ENCODE measurements around the gene TTLL1.

Gene TTLL1

DNA sequence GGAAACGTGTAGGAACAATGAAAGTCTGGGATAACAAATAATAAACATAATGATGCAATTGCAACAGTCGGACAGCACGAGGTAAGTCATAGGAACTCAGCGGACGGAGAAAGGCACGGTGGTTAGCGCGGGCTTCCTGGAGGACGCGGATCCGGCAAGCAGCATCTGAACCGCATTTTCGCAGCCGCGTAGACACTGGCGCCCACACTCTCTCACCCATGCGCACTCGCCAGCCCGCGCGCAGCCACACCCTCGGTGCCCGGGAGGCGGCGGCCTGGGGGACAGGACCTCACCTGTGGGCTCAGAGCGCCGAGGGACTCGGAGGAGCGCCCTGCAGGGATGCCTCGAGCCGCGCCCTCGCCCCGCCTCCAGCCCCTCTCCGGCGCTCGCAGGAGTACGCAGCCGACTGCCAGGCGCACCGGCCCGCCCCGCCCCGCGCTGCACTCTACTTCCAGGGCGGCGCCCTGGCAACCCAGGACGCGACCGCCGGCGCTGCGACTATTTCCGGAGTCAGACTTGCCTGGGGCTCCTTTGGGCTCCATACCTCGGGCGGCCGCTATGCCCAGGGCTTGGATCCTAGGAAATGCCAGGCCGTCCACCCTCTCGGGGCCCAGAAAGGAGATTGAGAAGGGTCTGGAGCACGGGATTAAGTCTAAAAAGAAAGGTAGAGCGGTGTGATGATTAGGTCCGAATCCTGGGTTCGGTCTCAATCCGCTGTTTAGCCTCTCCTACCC, at the start of gene TTLL1:
TSS of gene TTLL1 (minus strand) at position 408 of the 734 bp plus-strand sequence. CDS start 13,805 bp downstream, outside the sequence.
- peak; percentile 85 for DNase-seq

- DNase-seq = no peak
Observed at GRCh38 chr22:43136801-43137200, 47.6 kb upstream of the TTLL1 start.

GRCh38 chr22:43136255-43136654, 47.1 kb upstream of the TTLL1 start:
- DNase-seq = peak; percentile 47

DNA sequence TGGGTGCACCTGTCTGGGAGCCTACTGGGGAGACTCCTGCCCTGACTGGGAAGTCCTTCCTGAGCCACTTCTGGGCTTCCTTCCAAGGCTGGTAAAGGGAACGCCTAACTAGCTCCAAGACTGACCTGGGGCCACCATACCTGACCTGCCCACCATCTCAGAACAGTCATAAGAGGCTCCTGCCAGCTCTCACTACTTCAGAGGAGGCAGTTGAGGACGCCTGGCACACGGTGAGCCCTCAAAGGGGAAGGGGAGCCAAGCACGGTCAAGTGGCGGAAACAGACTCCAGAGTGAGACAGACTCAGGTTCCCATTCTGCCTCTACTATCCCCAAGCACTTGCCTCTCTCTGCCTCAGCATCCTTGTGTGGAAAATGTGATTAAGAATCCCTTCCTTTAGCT, 46.4 kb upstream of the TTLL1 start:
- DNase-seq = no peak

GRCh38 chr22:43134553-43134952, 45.4 kb upstream of the TTLL1 start:
- no peak for DNase-seq

DNA sequence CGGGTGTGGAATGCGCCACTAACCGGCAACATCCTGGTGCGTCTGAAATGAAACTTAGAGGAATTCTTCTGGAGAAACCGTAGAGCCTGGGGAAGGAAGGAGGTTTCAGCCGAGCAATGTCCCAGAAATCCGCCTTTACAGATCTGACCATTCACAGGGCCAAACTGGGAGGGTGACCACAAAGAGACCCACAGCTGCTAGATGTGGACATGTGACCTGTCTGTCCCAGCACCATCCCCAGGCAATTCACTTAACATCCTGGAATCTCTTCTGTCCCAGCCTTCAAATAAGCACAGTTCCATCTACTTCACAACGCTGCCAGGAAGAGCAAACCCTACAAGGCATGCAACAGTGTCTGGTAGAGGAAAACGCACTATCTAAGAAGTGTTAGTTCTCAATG, 44.2 kb upstream of the TTLL1 start:
- no peak for DNase-seq

GRCh38 chr22:43131773-43132501, 42.7 kb upstream of the TTLL1 start:
- no peak for DNase-seq

DNA sequence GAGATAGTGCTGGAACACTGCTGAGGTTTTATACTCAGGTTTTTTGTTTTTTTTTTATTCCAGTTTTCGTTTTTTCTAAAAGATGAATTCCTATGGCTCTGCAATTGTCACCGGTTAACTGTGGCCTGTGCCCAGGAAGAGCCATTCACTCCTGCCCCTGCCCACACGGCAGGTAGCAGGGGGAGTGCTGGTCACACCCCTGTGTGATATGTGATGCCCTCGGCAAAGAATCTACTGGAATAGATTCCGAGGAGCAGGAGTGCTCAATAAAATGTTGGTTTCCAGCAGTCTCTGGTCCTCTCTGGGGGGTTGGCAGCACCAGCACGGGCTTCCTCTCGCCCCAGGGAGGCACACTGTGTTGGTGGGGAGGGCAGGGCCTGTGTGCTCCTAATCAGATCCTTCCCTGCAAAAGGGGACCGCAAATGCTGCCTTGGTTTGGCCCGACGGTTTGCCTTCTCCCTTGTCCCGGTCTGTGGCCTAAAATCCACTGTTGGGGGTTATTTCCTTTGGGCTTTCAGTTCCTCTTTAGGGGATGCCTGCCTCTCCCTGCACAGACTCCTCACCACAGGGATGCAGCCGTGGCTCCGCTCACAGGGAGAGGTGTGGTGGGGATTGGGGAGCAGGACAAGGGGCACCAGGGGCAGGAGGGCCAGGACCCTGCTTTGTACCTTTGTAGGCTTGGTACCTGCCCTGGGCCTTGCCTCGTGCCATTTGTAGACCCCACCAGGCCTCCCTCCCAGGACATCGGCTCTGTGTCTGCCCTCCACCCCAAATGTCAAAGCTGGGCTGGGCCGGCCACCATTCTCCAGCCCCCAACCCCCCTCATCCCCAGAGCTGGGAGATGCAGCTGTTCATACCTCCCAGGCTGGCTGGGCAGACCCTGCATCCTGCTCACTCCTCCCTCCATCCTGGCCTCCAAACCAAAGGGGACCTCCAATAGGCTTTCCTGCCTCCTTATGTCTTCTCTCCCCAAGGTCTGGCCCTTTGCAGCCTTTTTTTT, 40.5 kb upstream of the TTLL1 start:
- no peak for DNase-seq

- DNase-seq = no peak
Observed at GRCh38 chr22:43128928-43129424, 39.8 kb upstream of the TTLL1 start.

- DNase-seq = no peak
Observed at GRCh38 chr22:43128116-43128515, 38.9 kb upstream of the TTLL1 start.

GRCh38 chr22:43127166-43127908, 38.1 kb upstream of the TTLL1 start:
- DNase-seq = no peak

DNA sequence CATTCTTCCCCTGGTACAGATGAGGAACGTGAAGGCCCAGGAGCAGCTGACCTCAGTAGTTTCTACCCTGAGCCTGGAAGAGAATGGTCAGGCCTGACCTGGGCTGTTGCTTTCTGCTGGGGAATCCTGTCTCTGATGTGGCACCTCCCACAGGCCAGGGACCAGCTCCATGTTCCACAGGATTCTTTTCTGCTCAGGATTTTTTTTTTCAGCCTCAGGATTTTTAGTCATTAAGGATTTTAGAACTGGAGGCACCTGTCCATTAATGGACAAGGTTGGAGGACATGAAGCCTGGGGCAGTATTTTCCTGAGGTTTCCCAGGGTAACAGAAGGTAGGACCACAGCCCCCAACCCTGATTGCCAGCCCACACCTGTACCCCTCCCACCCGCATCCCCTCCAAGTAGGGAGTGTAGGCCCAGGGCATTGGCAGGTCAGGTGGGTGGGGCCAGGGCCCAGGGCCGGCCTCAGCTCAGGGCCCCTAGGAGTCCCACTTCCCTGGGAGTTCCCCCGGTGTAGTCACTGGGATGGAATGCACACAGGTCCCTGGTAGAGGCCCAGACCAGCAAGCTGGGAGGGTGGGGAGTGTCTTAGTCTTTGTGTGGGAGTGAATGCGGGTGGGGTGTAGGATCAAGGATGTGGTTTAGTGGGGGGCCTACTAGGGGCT, 37.4 kb upstream of the TTLL1 start:
- DNase-seq = no peak

- peak; percentile 30 for DNase-seq
Observed at GRCh38 chr22:43118953-43119458, 29.8 kb upstream of the TTLL1 start.

DNA sequence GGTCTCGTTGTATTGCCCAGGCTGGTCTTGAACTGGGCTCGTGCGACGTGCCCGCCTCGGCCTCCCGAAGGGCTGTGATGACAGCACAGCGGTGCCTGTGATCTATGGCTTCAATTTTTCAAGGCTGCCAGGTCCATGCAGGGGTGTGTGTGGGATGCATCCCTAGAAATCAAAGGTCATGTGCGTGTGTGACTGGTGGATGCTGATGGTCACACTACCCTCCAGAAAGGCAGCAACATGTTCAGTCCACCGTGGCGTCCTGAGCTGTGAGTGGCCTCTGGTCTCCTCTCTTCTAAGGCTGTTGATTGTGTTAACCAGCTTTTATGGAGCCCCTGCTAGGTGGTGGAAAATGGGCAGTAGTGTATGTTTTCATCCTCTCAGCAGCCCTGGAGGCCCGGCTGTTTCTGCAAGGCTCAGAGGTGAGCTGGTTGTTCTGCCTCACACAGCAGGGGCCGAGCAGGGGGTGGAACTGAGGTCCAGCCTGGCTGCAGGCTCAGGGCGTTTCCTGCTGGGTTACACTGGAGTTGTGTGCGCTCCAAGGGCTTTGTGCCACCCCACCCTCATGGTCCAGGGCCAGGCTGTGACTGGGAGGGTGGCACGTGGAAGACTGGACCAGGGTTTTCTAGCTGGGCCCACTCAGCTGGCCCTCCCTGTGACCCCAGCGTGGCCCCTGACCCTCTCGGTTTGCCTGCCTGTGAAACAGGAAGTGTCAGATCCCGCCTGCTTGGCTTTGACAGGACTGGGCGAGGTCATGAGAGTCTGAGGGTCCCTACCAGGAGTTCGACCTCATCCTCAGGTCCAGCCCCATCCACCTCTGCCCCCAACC, 29.0 kb upstream of the TTLL1 start:
- no peak for DNase-seq

DNA sequence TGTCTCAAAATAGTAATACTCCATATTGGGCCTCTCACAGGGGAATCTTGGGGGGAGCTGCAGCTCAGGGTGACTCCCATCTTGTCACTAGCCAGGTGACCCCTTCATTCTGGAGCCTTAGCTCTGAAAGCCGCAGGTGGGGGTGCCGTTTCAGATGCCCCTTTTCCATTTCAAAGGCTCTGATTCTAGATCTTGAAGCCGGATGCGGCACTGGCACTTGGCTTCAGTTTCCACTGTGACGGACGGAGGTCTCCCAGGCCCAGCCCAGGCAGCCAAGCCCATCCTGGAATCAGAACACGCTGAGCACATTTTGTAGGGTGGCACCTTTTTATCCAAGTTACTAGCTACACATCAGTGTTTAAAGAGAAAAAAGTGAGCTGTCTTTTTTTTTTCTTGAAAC, 27.7 kb upstream of the TTLL1 start:
- DNase-seq = no peak

GRCh38 chr22:43114958-43115357, 25.8 kb upstream of the TTLL1 start:
- DNase-seq = no peak

DNA sequence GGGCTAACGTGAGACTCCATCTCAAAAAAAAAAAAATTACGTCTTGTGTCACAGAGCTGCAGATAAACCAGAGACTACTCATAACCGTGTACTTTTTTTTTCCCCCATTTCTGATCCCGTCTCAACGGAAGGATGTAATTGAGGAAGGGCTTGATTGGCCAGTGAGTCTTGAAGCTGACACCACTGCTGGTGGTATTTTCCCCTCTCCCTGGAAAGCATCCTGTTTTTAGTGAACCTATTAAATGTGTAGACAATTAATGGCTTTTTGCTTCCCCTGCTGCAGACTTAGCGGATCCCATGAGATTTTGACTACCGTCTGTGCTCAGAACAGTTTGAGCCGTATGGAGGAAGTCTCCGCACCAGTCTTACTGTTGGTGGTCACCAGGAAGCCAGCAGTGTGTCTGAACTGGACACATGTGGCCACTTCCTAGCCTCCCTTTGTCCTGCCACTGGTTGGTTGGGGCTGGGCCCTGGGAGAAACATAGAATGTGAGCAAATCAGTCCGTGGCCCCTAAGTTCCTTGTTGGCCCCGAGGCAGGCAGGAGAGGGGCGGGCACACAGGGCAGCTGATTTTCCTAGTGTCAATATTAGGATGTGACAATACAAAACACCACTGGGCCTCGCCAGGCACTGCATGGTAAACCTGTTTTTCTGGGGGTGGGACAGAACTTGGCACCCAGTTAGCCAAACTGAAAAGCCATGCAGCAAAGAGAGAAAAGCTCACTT, 24.5 kb upstream of the TTLL1 start:
- DNase-seq = no peak

DNA sequence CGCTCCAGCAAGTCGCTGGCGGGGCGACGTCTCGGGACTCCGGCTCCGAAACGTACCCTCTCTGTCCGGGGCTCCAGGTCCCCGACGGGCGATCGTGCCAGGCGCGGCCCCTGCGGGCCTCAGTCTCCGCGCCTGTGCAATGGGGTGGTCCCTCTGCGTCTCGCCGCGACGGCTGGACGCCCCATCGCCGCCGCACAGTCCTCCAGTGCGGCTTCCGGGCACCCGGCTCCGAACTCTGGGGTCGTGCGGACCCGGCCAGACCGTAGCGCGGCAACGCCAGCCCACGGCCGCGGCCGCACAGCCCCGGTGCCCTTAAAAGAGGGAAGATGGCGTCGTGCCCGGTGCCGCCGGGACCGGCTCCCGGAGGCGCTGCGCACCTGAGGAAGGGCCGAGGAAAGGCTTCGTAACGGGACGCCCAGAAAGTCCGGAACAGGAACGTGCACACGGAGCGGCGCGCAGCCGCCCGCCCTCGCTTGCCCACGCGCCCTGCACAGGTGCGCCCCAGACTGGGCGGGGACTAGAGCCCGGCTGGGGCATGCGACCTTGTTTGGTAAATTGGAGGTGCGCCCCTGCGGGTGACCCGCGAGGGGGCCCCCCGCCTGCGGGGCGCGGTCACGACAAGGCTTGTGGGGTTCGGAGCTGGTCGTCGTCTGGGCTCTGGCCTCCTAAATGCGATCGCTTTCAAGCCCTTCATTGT, 21.9 kb upstream of the TTLL1 start:
- DNase-seq = peak; percentile 54

GRCh38 chr22:43110444-43110926, 21.3 kb upstream of the TTLL1 start, which contains the start of gene BIK:
Gene BIK (plus strand): TSS chr22:43110750. CDS start chr22:43124023, 13,273 bp downstream.
- DNase-seq = peak; percentile 56
